NB4 (cell line): Measurements from ENCODE around the gene AGAP2.

Experiments
- DNase-seq: peaks from one replicate; pipeline ENCODE4 v3.0.0; 2010; ENCODE audit warnings: low read depth
- H3K4me3 ChIP-seq: one replicate; pipeline ENCODE4 v1.5.1; 2011; ENCODE audit warnings: mild to moderate bottlenecking, low read depth, low read length, moderate library complexity
- MYC ChIP-seq: IDR thresholded peaks from 2 replicates; pipeline ENCODE4 v1.6.1; 2011; ENCODE audit warnings: low read depth, low read length
- POLR2A ChIP-seq: IDR thresholded peaks from 2 replicates; pipeline ENCODE4 v1.6.1; 2011; ENCODE audit warnings: mild to moderate bottlenecking; ENCODE audit not compliant: insufficient read length; ENCODE audit errors: extremely low read depth
- TF ChIP-seq, protein P1 (sequence below): IDR thresholded peaks from 2 replicates; pipeline ENCODE4 v1.6.1; 2011; ENCODE audit warnings: low read depth, low read length
- TF ChIP-seq, protein P2 (sequence below): IDR thresholded peaks from one replicate; pipeline ENCODE4 v1.5.1; 2012; ENCODE audit warnings: low read depth, low read length

AGAP2 gene

DNA sequence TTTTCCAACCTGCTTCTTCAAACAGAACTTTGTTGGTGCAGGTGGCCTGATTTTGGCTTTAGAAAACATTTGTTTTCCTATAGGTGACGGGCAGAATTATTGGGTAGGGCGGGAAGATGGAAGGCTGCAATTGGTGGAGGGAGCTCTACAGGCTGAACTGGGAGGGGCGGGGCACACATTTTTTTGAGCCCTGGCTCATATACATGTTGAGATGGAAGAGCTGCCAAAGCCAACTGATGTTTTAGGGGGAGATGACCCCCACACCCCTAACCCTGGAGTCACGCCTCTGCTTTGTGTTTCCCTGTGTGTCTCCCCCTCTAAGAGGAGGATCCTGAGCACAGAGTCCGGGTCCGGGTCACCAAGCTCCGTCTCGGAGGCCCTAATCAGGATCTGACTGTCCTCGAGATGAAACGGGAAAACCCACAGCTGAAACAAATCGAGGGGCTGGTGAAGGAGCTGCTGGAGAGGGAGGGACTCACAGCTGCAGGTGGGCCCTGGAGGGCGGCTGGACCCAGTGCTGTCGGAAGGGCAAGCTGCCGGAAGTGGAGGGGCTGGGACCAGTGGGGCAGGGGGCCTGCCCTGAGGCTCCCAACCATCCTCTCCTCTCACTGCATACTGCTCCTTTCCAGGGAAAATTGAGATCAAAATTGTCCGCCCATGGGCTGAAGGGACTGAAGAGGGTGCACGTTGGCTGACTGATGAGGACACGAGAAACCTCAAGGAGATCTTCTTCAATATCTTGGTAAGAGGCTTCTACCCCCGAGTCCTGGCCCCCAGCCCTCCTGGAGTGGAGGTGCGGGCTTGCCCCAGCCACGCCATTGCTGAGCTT, 18.6 kb downstream of the AGAP2 start:
- TF ChIP-seq MYC: no peak
- TF ChIP-seq, protein P1, sequence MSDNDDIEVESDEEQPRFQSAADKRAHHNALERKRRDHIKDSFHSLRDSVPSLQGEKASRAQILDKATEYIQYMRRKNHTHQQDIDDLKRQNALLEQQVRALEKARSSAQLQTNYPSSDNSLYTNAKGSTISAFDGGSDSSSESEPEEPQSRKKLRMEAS: no peak
- no peak for TF ChIP-seq POLR2A
- TF ChIP-seq, protein P2, sequence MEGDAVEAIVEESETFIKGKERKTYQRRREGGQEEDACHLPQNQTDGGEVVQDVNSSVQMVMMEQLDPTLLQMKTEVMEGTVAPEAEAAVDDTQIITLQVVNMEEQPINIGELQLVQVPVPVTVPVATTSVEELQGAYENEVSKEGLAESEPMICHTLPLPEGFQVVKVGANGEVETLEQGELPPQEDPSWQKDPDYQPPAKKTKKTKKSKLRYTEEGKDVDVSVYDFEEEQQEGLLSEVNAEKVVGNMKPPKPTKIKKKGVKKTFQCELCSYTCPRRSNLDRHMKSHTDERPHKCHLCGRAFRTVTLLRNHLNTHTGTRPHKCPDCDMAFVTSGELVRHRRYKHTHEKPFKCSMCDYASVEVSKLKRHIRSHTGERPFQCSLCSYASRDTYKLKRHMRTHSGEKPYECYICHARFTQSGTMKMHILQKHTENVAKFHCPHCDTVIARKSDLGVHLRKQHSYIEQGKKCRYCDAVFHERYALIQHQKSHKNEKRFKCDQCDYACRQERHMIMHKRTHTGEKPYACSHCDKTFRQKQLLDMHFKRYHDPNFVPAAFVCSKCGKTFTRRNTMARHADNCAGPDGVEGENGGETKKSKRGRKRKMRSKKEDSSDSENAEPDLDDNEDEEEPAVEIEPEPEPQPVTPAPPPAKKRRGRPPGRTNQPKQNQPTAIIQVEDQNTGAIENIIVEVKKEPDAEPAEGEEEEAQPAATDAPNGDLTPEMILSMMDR: no peak
- no peak overlapping the region for H3K4me3 ChIP-seq
- DNase-seq: no peak

DNA sequence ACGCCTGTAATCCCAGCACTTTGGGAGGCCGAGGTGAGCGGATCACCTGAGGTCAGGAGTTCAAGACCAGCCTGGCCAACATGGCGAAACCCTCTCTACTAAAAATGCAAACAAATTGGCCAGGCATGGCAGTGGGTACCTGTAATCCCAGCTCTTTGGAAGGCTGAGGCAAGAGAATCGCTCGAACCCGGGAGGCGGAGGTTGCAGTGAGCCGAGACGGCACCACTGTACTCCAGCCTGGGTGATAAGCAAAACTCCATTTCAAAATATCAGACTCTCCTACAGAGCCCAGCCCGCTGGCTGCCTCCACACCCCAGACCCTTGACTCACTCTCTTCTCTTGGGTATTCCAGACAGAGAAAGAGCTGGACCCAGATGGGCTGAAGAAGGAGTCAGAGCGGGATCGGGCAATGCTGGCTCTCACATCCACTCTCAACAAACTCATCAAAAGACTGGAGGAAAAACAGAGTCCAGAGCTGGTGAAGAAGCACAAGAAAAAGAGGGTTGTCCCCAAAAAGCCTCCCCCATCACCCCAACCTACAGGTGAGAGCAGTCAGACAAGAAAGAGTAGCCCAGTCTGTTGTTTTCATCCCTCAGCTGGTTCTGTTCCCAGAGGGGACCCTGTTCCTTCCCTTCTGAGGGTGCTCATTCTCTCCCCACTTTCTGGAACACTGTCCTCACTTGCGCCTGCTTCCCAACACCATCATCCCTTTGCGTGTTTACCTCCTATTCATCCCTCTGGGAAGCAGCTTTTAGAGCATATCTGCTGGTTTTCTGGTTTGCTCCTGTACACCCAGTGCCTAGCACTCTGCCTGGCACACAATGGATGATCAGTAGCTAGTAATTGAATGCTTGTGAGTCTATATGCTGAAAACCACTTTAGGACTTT, 19.7 kb downstream of the AGAP2 start:
- TF ChIP-seq, protein P1: no peak
- TF ChIP-seq MYC: no peak
- no peak for TF ChIP-seq POLR2A
- TF ChIP-seq, protein P2: no peak
- no peak overlapping the region for H3K4me3 ChIP-seq
- DNase-seq: no peak

DNA sequence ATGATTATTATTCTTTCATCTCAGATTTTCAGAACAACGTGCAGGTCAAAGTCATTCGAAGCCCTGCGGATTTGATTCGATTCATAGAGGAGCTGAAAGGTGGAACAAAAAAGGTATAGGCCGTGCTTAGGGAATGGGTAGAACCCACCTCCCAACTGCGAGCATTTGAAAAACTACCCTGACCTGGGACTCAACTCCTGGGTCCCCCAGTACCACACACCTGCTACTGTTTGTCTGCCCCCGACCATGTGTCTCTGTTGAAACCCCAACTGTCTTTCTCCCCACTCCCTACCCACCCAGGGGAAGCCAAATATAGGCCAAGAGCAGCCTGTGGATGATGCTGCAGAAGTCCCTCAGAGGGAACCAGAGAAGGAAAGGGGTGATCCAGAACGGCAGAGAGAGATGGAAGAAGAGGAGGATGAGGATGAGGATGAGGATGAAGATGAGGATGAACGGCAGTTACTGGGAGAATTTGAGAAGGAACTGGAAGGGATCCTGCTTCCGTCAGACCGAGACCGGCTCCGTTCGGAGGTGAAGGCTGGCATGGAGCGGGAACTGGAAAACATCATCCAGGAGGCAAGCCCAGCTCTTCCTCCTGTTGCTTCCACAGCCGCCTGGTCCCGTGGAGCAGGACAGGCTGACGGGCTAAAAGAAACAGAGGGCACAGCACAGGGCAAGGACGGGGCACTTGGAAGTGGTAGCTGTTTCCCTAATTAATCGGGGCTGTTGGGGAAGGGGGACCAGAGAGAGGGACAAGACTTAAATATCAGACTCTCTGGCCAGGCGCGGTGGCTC, 20.5 kb downstream of the AGAP2 start:
- H3K4me3 ChIP-seq: no peak overlapping the region
- TF ChIP-seq MYC (no peak), POLR2A (no peak)
- TF ChIP-seq, protein P1: no peak

DNA sequence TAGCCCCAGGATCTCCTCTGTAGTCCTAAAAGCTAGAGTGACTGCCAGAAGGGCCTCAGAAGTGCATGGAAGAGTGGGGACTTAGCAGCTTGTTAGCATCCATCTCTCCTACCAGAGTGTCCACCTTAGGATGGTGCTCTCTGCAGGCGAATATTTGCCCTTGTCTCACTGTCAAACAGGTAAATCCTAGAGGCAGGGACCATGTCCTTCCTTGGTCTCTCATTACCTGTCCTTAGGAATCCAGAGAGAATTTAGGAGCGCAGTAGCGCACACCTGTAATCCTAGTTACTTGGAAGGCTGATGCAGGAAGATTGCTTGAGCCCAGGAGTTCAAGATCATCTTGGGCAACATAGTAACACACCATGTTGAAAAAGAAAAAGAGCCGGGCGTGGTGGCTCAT, 21.4 kb downstream of the AGAP2 start:
- no peak overlapping the region for H3K4me3 ChIP-seq
- TF ChIP-seq, protein P1: no peak
- no peak for TF ChIP-seq MYC
- TF ChIP-seq, protein P2: no peak
- no peak for TF ChIP-seq POLR2A
- no peak for DNase-seq

More for the DNA sequence above, 20.5 kb downstream of the AGAP2 start:
- DNase-seq: no peak

DNA sequence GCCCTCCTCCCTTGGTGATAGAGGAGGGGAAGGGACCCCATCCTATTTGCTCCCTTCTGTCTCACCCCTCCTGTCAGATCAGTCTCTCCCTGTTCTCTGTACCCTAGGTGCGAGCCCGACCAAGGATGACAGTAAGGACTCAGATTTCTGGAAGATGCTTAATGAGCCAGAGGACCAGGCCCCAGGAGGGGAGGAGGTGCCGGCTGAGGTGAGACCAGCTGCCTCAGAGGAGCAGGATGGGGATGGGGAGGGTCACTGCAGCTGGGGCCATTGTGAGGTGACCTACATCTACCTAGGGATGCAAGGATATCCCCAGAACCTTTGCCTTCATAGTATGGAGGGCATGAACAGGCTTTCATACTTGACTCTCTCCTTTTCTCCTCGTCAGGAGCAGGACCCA, 22.2 kb downstream of the AGAP2 start:
- H3K4me3 ChIP-seq: no peak overlapping the region
- TF ChIP-seq POLR2A (no peak), MYC (no peak)
- TF ChIP-seq, protein P2: no peak
- TF ChIP-seq, protein P1: no peak

More for the DNA sequence above, 22.2 kb downstream of the AGAP2 start:
- DNase-seq: no peak
